ENCODE data around the gene ZG16.

The ZG16 gene

DNA sequence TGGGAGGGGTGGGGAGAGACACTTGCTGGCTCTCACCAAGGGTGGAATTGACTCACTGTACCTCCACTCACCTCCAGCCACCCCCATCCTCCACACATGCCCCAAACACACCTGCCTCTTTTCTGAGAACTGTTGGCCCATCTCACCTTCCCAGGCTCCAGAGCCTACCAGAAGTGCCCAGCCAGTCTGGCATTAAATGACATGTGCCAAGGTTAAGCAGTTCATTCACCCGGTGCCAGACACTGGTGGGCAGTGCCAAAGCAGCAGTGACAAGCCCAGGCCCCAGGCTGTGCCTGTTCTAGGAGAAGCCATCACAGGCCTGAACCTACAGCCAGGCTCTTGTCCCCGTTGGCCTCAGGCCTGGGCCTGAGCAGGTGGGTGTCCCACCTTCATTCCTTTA lies 53.4 kb downstream of the ZG16 start:
- no peak for DNase-seq
